H1 (cell line): ENCODE results near the gene WWC2. TPM values are rescaled to one million over a fixed set of nuclear protein-coding genes. Genes with fewer than 3 reads are reported as not detected.

Experiments
- CTCF ChIA-PET: fragments of 300-600 bp; sonication (Branson Sonifier 250); formaldehyde crosslinking; loops from one replicate; lab custom pipeline; 2021; ENCODE audit not compliant: partially characterized antibody; lab: Charles Lee
- POLR2A ChIA-PET: fragments of 300-600 bp; sonication (Branson Sonifier 250); formaldehyde crosslinking; loops from one replicate; lab custom pipeline; 2021; ENCODE audit warnings: inconsistent platforms; ENCODE audit not compliant: partially characterized antibody; lab: Charles Lee
- DNase-seq, 2 experiments: peaks; one replicate each; pipeline versions ENCODE4 v3.0.0 to v3.0.0-alpha.2; 2010 to 2022; ENCODE audit warnings: low spot score in 2 of 2, low read depth in 1 of 2, mixed read lengths in 1 of 2
- FAIRE-seq: peaks from 2 replicates; lab custom pipeline; 2011; peaks lifted over from hg19 to GRCh38; lab: Jason Lieb, UNC
- H2AFZ ChIP-seq: 2 replicates; pipeline ENCODE4 v1.8.1; 2012; ENCODE audit warnings: low read length, inconsistent platforms
- H2AK5ac ChIP-seq: 2 replicates; pipeline ENCODE4 v1.6.1; 2013; ENCODE audit warnings: low read depth, low read length
- H2BK120ac ChIP-seq: replicated peaks from 2 replicates; pipeline ENCODE3; 2013; ENCODE audit warnings: low read depth, low read length, inconsistent platforms
- H2BK12ac ChIP-seq: 2 replicates; pipeline ENCODE4 v1.6.1; 2013; ENCODE audit warnings: low read depth, low read length
- H2BK15ac ChIP-seq: 2 replicates; pipeline ENCODE4 v1.6.1; 2013; ENCODE audit warnings: low read length
- H2BK20ac ChIP-seq: 2 replicates; pipeline ENCODE4 v1.6.1; 2013; ENCODE audit warnings: low read length
- H2BK5ac ChIP-seq: 2 replicates; pipeline ENCODE4 v1.6.1; 2013; ENCODE audit warnings: low read depth, low read length
- H3K14ac ChIP-seq: 2 replicates; pipeline ENCODE4 v1.6.1; 2013; ENCODE audit warnings: inconsistent platforms; ENCODE audit not compliant: insufficient read length
- H3K18ac ChIP-seq: 2 replicates; pipeline ENCODE4 v1.6.1; 2013; ENCODE audit warnings: low read length; ENCODE audit errors: extremely low read depth
- H3K23ac ChIP-seq: 2 replicates; pipeline ENCODE4 v1.6.1; 2013; ENCODE audit warnings: inconsistent platforms; ENCODE audit not compliant: insufficient read length
- H3K23me2 ChIP-seq: 2 replicates; pipeline ENCODE4 v1.6.1; 2013; ENCODE audit warnings: low read depth, low read length
- H3K27ac ChIP-seq: 2 replicates; pipeline ENCODE4 v1.6.1; 2011; ENCODE audit warnings: low read depth, low read length, inconsistent platforms
- H3K27me3 ChIP-seq, 4 experiments: replicated peaks in 1 of 4; 1 replicate in 1 of 4; 2 replicates in 3 of 4; pipeline versions ENCODE4 v1.6.1 to v1.8.1; 2011 to 2013; ENCODE audit warnings: low read length in 3 of 4, mild to moderate bottlenecking in 3 of 4, inconsistent platforms in 2 of 4, mixed read lengths in 2 of 4, moderate library complexity in 1 of 4; ENCODE audit not compliant: control insufficient read depth in 3 of 4, insufficient read depth in 3 of 4; ENCODE audit errors: extremely low read depth in 1 of 4
- H3K36me3 ChIP-seq, 4 experiments: 2 replicates each; pipeline versions ENCODE4 v1.6.1 to v1.8.1; 2011 to 2013; ENCODE audit warnings: mild to moderate bottlenecking in 4 of 4, low read length in 3 of 4, moderate library complexity in 2 of 4, control low read depth in 1 of 4, inconsistent platforms in 1 of 4; ENCODE audit not compliant: insufficient read depth in 4 of 4, control insufficient read depth in 2 of 4
- H3K4ac ChIP-seq: replicated peaks from 2 replicates; pipeline ENCODE3; 2013; ENCODE audit warnings: low read length, low read depth, mixed read lengths, inconsistent platforms; ENCODE audit not compliant: insufficient read length
- H3K4me1 ChIP-seq, 4 experiments: replicated peaks in 1 of 4; 1 replicate in 1 of 4; 2 replicates in 3 of 4; pipeline versions ENCODE4 v1.6.1 to v1.8.1; 2011 to 2013; ENCODE audit warnings: low read length in 3 of 4, inconsistent platforms in 2 of 4, mixed read lengths in 1 of 4; ENCODE audit not compliant: insufficient read depth in 4 of 4, control insufficient read depth in 3 of 4
- H3K4me2 ChIP-seq, 2 experiments: 2 replicates each; pipeline versions ENCODE4 v1.6.1 to v1.8.1; 2011 to 2013; ENCODE audit warnings: low read depth in 2 of 2, low read length in 2 of 2, control low read depth in 1 of 2, inconsistent platforms in 1 of 2, mild to moderate bottlenecking in 1 of 2; ENCODE audit not compliant: insufficient read depth in 1 of 2
- H3K4me3 ChIP-seq, 4 experiments: fragments of 200-600, 300-600 bp in 1 of 4; sonication (generic), shearing (Covaris generic), sonication (Bioruptor Twin) in 1 of 4; 2 replicates each; pipeline versions ENCODE4 v1.5.1 to v1.8.1; 2011 to 2016; ENCODE audit warnings: low read length in 4 of 4, low read depth in 3 of 4, control low read depth in 2 of 4, inconsistent platforms in 2 of 4, mild to moderate bottlenecking in 2 of 4, mixed read lengths in 1 of 4, moderate library complexity in 1 of 4; ENCODE audit not compliant: insufficient read depth in 2 of 4; ENCODE audit errors: extremely low read depth in 1 of 4
- H3K56ac ChIP-seq: replicated peaks from 2 replicates; pipeline ENCODE3; 2013; ENCODE audit warnings: low read depth, mild to moderate bottlenecking, mixed read lengths, low read length, inconsistent platforms; ENCODE audit not compliant: insufficient read length
- H3K79me1 ChIP-seq: 2 replicates; pipeline ENCODE4 v1.6.1; 2013; ENCODE audit warnings: low read depth, low read length, control low read depth
- H3K79me2 ChIP-seq, 2 experiments: 2 replicates each; pipeline versions ENCODE4 v1.6.1 to v1.8.1; 2012 to 2013; ENCODE audit warnings: low read length in 2 of 2, mild to moderate bottlenecking in 2 of 2, inconsistent platforms in 1 of 2; ENCODE audit not compliant: insufficient read depth in 2 of 2, control insufficient read depth in 1 of 2
- H3K9ac ChIP-seq, 4 experiments: replicated peaks in 1 of 4; 1 replicate in 1 of 4; 2 replicates in 3 of 4; pipeline versions ENCODE4 v1.6.1 to v1.8.1; 2011 to 2013; ENCODE audit warnings: low read depth in 3 of 4, low read length in 3 of 4, control low read depth in 2 of 4, mild to moderate bottlenecking in 2 of 4, moderate library complexity in 2 of 4, inconsistent platforms in 1 of 4; ENCODE audit errors: extremely low read depth in 1 of 4
- H3K9me3 ChIP-seq, 2 experiments: 2 replicates each; pipeline versions ENCODE4 v1.6.1 to v1.8.1; 2012 to 2013; ENCODE audit warnings: mild to moderate bottlenecking in 2 of 2, moderate library complexity in 2 of 2, control low read depth in 1 of 2, inconsistent platforms in 1 of 2, low read depth in 1 of 2, low read length in 1 of 2, mixed read lengths in 1 of 2; ENCODE audit not compliant: insufficient read depth in 2 of 2
- H4K20me1 ChIP-seq, 2 experiments: replicated peaks in 1 of 2; 2 replicates each; pipeline versions ENCODE3 to v1.8.1; 2011 to 2013; ENCODE audit warnings: inconsistent platforms in 2 of 2, low read length in 2 of 2, mild to moderate bottlenecking in 1 of 2; ENCODE audit not compliant: insufficient read depth in 2 of 2, control insufficient read depth in 1 of 2
- H4K5ac ChIP-seq: 2 replicates; pipeline ENCODE4 v1.6.1; 2013; ENCODE audit warnings: low read length, low read depth, mixed read lengths, inconsistent platforms; ENCODE audit not compliant: insufficient read length
- H4K8ac ChIP-seq: 2 replicates; pipeline ENCODE4 v1.8.0; 2013; ENCODE audit warnings: mild to moderate bottlenecking, moderate library complexity, low read length, inconsistent platforms; ENCODE audit not compliant: insufficient read depth; ENCODE audit errors: extremely low read depth
- H4K91ac ChIP-seq: replicated peaks from 2 replicates; pipeline ENCODE3; 2013; ENCODE audit warnings: low read length, mixed read lengths, inconsistent platforms; ENCODE audit not compliant: insufficient read length
- CEBPB ChIP-seq: IDR thresholded peaks from 2 replicates; pipeline ENCODE4 v1.6.1; 2012; ENCODE audit warnings: low read depth, low read length
- EGR1 ChIP-seq: IDR thresholded peaks from 2 replicates; pipeline ENCODE4 v1.6.1; 2011; ENCODE audit warnings: low read depth, low read length, borderline replicate concordance
- GABPA ChIP-seq: IDR thresholded peaks from 2 replicates; pipeline ENCODE4 v1.6.1; 2011; ENCODE audit warnings: mild to moderate bottlenecking, low read length, moderate library complexity, borderline replicate concordance; ENCODE audit not compliant: insufficient read depth
- KDM1A ChIP-seq: fragments of 200-600, 300-600 bp; sonication (generic); IDR thresholded peaks from 2 replicates; pipeline ENCODE4 v1.7.1; 2016; ENCODE audit warnings: mild to moderate bottlenecking, low read length, borderline replicate concordance
- KDM4A ChIP-seq: IDR thresholded peaks from one replicate; pipeline ENCODE4 v1.7.1; 2012; ENCODE audit warnings: low read depth, mild to moderate bottlenecking, moderate library complexity, low read length, inconsistent platforms; ENCODE audit not compliant: severe bottlenecking
- MAFK ChIP-seq: IDR thresholded peaks from 2 replicates; pipeline ENCODE4 v1.6.1; 2012; ENCODE audit warnings: low read depth, mild to moderate bottlenecking, improper control_type of control experiment, low read length
- POU5F1 ChIP-seq: IDR thresholded peaks from 2 replicates; pipeline ENCODE4 v1.6.1; 2011; ENCODE audit warnings: low read depth, mild to moderate bottlenecking, low read length, moderate library complexity
- RFX5 ChIP-seq: IDR thresholded peaks from 2 replicates; pipeline ENCODE4 v1.6.1; 2011; ENCODE audit warnings: low read depth, low read length, improper control_type of control experiment, borderline replicate concordance
- RXRA ChIP-seq: IDR thresholded peaks from 2 replicates; pipeline ENCODE4 v1.6.1; 2011; ENCODE audit warnings: low read depth, mild to moderate bottlenecking, low read length, moderate library complexity; ENCODE audit not compliant: insufficient read depth
- SAP30 ChIP-seq: fragments of 300-600 bp; sonication (generic); IDR thresholded peaks from 2 replicates; pipeline ENCODE4 v1.7.1; 2012; ENCODE audit warnings: low read length, moderate library complexity, mild to moderate bottlenecking, inconsistent platforms; ENCODE audit not compliant: insufficient read depth, insufficient replicate concordance
- SP4 ChIP-seq: IDR thresholded peaks from 2 replicates; pipeline ENCODE4 v1.6.1; 2012; ENCODE audit warnings: low read length, inconsistent platforms
- TBP ChIP-seq: IDR thresholded peaks from 2 replicates; pipeline ENCODE4 v1.6.1; 2011; ENCODE audit warnings: low read depth, low read length, improper control_type of control experiment
- TCF12 ChIP-seq: IDR thresholded peaks from 2 replicates; pipeline ENCODE4 v1.6.1; 2011; ENCODE audit warnings: low read depth, mild to moderate bottlenecking, low read length
- TEAD4 ChIP-seq: IDR thresholded peaks from 2 replicates; pipeline ENCODE4 v1.6.1; 2012; ENCODE audit warnings: low read depth, low read length, inconsistent platforms, mixed read lengths
- WGBS, 2 experiments: shearing (Covaris generic) in 1 of 2; methylation state at CpG; one replicate each; pipeline versions ENCODE4 v1.1.6 to v1.1.7; 2013 to 2015; ENCODE audit warnings: low lambda C conversion rate in 2 of 2, mixed read lengths in 2 of 2, inconsistent platforms in 1 of 2, low coverage in 1 of 2, missing lambda C conversion rate in 1 of 2; ENCODE audit not compliant: insufficient replicate concordance in 2 of 2, insufficient coverage in 1 of 2, insufficient read length in 1 of 2; ENCODE audit errors: extremely low coverage in 1 of 2, missing lambda C conversion rate in 1 of 2; 5-methylcytosine and 5-hydroxymethylcytosine counted together
- polyA plus RNA-seq, 7 experiments: library from polyadenylated mRNA; depleted of rRNA in 3 of 7; stranded (reverse) in 5 of 7; unstranded in 2 of 7; fragments of >200 nt in 5 of 7; fragments of 200-250 nt in 2 of 7; gene quantifications; 1 replicate in 5 of 7; 2 replicates in 1 of 7; 4 replicates in 1 of 7; pipeline versions ENCODE4 v1.2.1 to v1.2.3, GENCODE V29; 2011 to 2013; ENCODE audit warnings: missing spikeins in 2 of 7, mixed read lengths in 2 of 7
- total RNA-seq: library from RNA; stranded (reverse); fragmentation: NEBNext Ultra II Directional; extraction: Animal tissue kit (Norgen Biotek cat#: 25700); gene quantifications from 2 replicates; pipeline ENCODE4 v1.2.1, GENCODE V29; 2021

Gene WWC2
- total and polyA plus RNA-seq, 2 of the 8 experiments (the other 6 are each of a cell fraction or from before 2014, with no cell fraction given) = 17.6 to 135 TPM

GRCh38 chr4:183140911-183141320, 41.9 kb downstream of the WWC2 start:
- Histone ChIP-seq H3K27me3 (no peaks in the 10 kb centered on the region), H3K18ac (no peak overlapping the region), H3K79me2 (peaks cover 31 to 100% of the 10 kb centered on the region in 2 experiments), H2BK15ac (no peak overlapping the region), H4K5ac (no peak overlapping the region), H4K20me1 (peaks cover 13 to 21% of the 10 kb centered on the region in 2 experiments), H3K23me2 (no peaks in the 10 kb centered on the region), H3K4me3 (no peak overlapping the region), H3K9me3 (no peaks in the 10 kb centered on the region), H4K91ac (no peak overlapping the region), H2BK20ac (no peak overlapping the region), H3K36me3 (no peaks in the 10 kb centered on the region), H3K79me1 (no peaks in the 10 kb centered on the region; the same call in 1 of the 2 replicates), H2BK5ac (no peak overlapping the region), H3K14ac (no peak overlapping the region), H3K4ac (no peak overlapping the region), H2AK5ac (no peak overlapping the region), H3K4me2 (no peak overlapping the region), H3K9ac (no peak overlapping the region), H3K23ac (no peak overlapping the region), H3K4me1 (peaks cover 0 to 7% (median 3%) of the 10 kb centered on the region in 4 experiments; a peak in 5 of 7 replicates), H3K27ac (no peak overlapping the region), H2BK12ac (no peak overlapping the region), H2AFZ (no peak overlapping the region), H2BK120ac (no peak overlapping the region), H4K8ac (no peak overlapping the region), H3K56ac (no peak overlapping the region)
- no peak for DNase-seq
- WGBS, 2 experiments = 77% methylated on average over 2 of the region's 2 CpGs; no CpG with 5 or more reads in 1 of the 2 experiments
- peak; percentile 28 for FAIRE-seq
- ChIA-PET POLR2A (interaction anchor here (3.0 kb wide), 1 partner anchor 43 kb away, joined by 11 read pairs; the partner anchor contains the start of gene WWC2), CTCF (interaction anchor here (1.0 to 1.8 kb wide), 2 partner anchors 16 to 22 kb away, joined by 3 to 4 read pairs; no protein-coding TSS in a partner anchor)
- TF ChIP-seq KDM4A = no peak
- TF ChIP-seq MAFK = no peak
- no peak for TF ChIP-seq POU5F1
- no peak for TF ChIP-seq TEAD4
- no peak for TF ChIP-seq RFX5
- no peak for TF ChIP-seq GABPA
- TF ChIP-seq TBP = no peak
- no peak for TF ChIP-seq RXRA
- no peak for TF ChIP-seq EGR1
- TF ChIP-seq TCF12 = no peak
- TF ChIP-seq SP4 = no peak
- no peak for TF ChIP-seq SAP30
- TF ChIP-seq CEBPB = no peak
- no peak for TF ChIP-seq KDM1A
